Measurements from ENCODE around the gene SMOC1.

The SMOC1 gene

GRCh38 chr14:69848156-69848555, 31.1 kb upstream of the SMOC1 start:
- Histone ChIP-seq H3K14ac (ENCODE audit: low read length in 2 of 2) (no peak overlapping the region), H3K9me3 (ENCODE audit: control insufficient read depth, low read length) (no peaks in the 10 kb centered on the region), H3K36me3 (ENCODE audit: control insufficient read depth in 1 of 2, insufficient read depth in 2 of 2, low read depth in 1 of 2, low read length in 2 of 2) (no peaks in the 10 kb centered on the region)

GRCh38 chr14:69848903-69849391, 30.3 kb upstream of the SMOC1 start:
- no peak overlapping the region for H4K91ac ChIP-seq (ENCODE audit: low read length)
- no peak for DNase-seq
- no peak overlapping the region for H4K8ac ChIP-seq (ENCODE audit: low read length)
- H2BK15ac ChIP-seq (ENCODE audit: low read depth, poor library complexity, severe bottlenecking) = no peak overlapping the region
- H3K36me3 ChIP-seq (ENCODE audit: control insufficient read depth in 1 of 2, insufficient read depth in 2 of 2, low read depth in 1 of 2, low read length in 2 of 2) = no peaks in the 10 kb centered on the region
- H3K27me3 ChIP-seq (ENCODE audit: control insufficient read depth in 1 of 2, insufficient read depth in 1 of 2, low read length in 2 of 2) = peaks cover 28 to 52% of the 10 kb centered on the region in 2 experiments
- no peak overlapping the region for H2AFZ ChIP-seq (ENCODE audit: low read depth, low read length)
- no peaks in the 10 kb centered on the region for H3K79me1 ChIP-seq (replicated peaks; ENCODE audit: low read length, poor library complexity, severe bottlenecking)
- no peak overlapping the region for H2AK5ac ChIP-seq (ENCODE audit: low read length, severe bottlenecking)
- peaks cover 4% of the 10 kb centered on the region for H3K4me1 ChIP-seq (ENCODE audit: control insufficient read depth, insufficient read depth, low read depth, low read length)
- H3K23ac ChIP-seq (ENCODE audit: low read length in 2 of 2) = no peak overlapping the region
- H2BK5ac ChIP-seq (ENCODE audit: low read depth, low read length, poor library complexity, severe bottlenecking) = no peak overlapping the region
- H2BK120ac ChIP-seq (ENCODE audit: low read depth, low read length) = no peak overlapping the region
- no peak overlapping the region for H3K4ac ChIP-seq (ENCODE audit: low read depth in 1 of 2, low read length in 2 of 2)
- H3K9ac ChIP-seq (ENCODE audit: low read length) = no peak overlapping the region
- H3K27ac ChIP-seq (ENCODE audit: low read length, poor library complexity, severe bottlenecking) = no peak overlapping the region
- WGBS = 53% methylated on average over 6 of the region's 6 CpGs
- H3K4me2 ChIP-seq (ENCODE audit: low read length, poor library complexity, severe bottlenecking) = no peak overlapping the region
- H3K4me3 ChIP-seq (ENCODE audit: insufficient read depth in 1 of 2, low read depth in 1 of 2, low read length in 2 of 2) = no peak overlapping the region
- H3K18ac ChIP-seq (ENCODE audit: low read depth in 1 of 2, low read length in 2 of 2) = no peak overlapping the region
- H3K9me3 ChIP-seq (ENCODE audit: control insufficient read depth, low read length) = no peaks in the 10 kb centered on the region
- no peak overlapping the region for H3K14ac ChIP-seq (ENCODE audit: low read length in 2 of 2)
- H2BK12ac ChIP-seq (ENCODE audit: low read length in 2 of 2) = no peak overlapping the region

More at GRCh38 chr14:69848156-69848555, 31.1 kb upstream of the SMOC1 start:
- Histone ChIP-seq H3K4ac (ENCODE audit: low read depth in 1 of 2, low read length in 2 of 2) (no peak overlapping the region), H3K4me1 (ENCODE audit: control insufficient read depth, insufficient read depth, low read depth, low read length) (peaks cover 4% of the 10 kb centered on the region), H3K4me2 (ENCODE audit: low read length, poor library complexity, severe bottlenecking) (no peak overlapping the region), H3K9ac (ENCODE audit: low read length) (no peak overlapping the region), H3K4me3 (ENCODE audit: insufficient read depth in 1 of 2, low read depth in 1 of 2, low read length in 2 of 2) (no peak overlapping the region), H4K8ac (ENCODE audit: low read length) (no peak overlapping the region), H3K79me1 (replicated peaks; ENCODE audit: low read length, poor library complexity, severe bottlenecking) (no peaks in the 10 kb centered on the region), H2BK5ac (ENCODE audit: low read depth, low read length, poor library complexity, severe bottlenecking) (no peak overlapping the region), H4K91ac (ENCODE audit: low read length) (no peak overlapping the region), H2BK15ac (ENCODE audit: low read depth, poor library complexity, severe bottlenecking) (no peak overlapping the region), H3K23ac (ENCODE audit: low read length in 2 of 2) (no peak overlapping the region), H3K18ac (ENCODE audit: low read depth in 1 of 2, low read length in 2 of 2) (no peak overlapping the region), H3K27ac (ENCODE audit: low read length, poor library complexity, severe bottlenecking) (no peak overlapping the region), H2BK120ac (ENCODE audit: low read depth, low read length) (no peak overlapping the region), H2AK5ac (ENCODE audit: low read length, severe bottlenecking) (no peak overlapping the region), H3K27me3 (ENCODE audit: control insufficient read depth in 1 of 2, insufficient read depth in 1 of 2, low read length in 2 of 2) (peaks cover 27 to 48% of the 10 kb centered on the region in 2 experiments), H2AFZ (ENCODE audit: low read depth, low read length) (no peak overlapping the region), H2BK12ac (ENCODE audit: low read length in 2 of 2) (no peak overlapping the region)
- no peak for DNase-seq
- WGBS = 92% methylated on average over 1 of the region's 2 CpGs

GRCh38 chr14:69850086-69850735, 29.0 kb upstream of the SMOC1 start:
- H3K27me3 ChIP-seq (ENCODE audit: control insufficient read depth in 1 of 2, insufficient read depth in 1 of 2, low read length in 2 of 2) = peaks cover 32 to 62% of the 10 kb centered on the region in 2 experiments
- H2BK15ac ChIP-seq (ENCODE audit: low read depth, poor library complexity, severe bottlenecking) = no peak overlapping the region
- H2AFZ ChIP-seq (ENCODE audit: low read depth, low read length) = no peak overlapping the region
- no peak overlapping the region for H2BK12ac ChIP-seq (ENCODE audit: low read length in 2 of 2)
- H2BK120ac ChIP-seq (ENCODE audit: low read depth, low read length) = no peak overlapping the region
- no peak overlapping the region for H3K9ac ChIP-seq (ENCODE audit: low read length)
- no peaks in the 10 kb centered on the region for H3K36me3 ChIP-seq (ENCODE audit: control insufficient read depth in 1 of 2, insufficient read depth in 2 of 2, low read depth in 1 of 2, low read length in 2 of 2)
- no peak overlapping the region for H3K14ac ChIP-seq (ENCODE audit: low read length in 2 of 2)
- no peak overlapping the region for H3K4ac ChIP-seq (ENCODE audit: low read depth in 1 of 2, low read length in 2 of 2)
- peaks cover 4% of the 10 kb centered on the region for H3K4me1 ChIP-seq (ENCODE audit: control insufficient read depth, insufficient read depth, low read depth, low read length)
- no peaks in the 10 kb centered on the region for H3K9me3 ChIP-seq (ENCODE audit: control insufficient read depth, low read length)
- H3K4me2 ChIP-seq (ENCODE audit: low read length, poor library complexity, severe bottlenecking) = no peak overlapping the region
- no peak overlapping the region for H4K91ac ChIP-seq (ENCODE audit: low read length)
- H3K18ac ChIP-seq (ENCODE audit: low read depth in 1 of 2, low read length in 2 of 2) = no peak overlapping the region
- DNase-seq = no peak
- no peak overlapping the region for H2AK5ac ChIP-seq (ENCODE audit: low read length, severe bottlenecking)
- H3K27ac ChIP-seq (ENCODE audit: low read length, poor library complexity, severe bottlenecking) = no peak overlapping the region
- 91% methylated on average over 33 of the region's 35 CpGs for WGBS
- no peak overlapping the region for H3K4me3 ChIP-seq (ENCODE audit: insufficient read depth in 1 of 2, low read depth in 1 of 2, low read length in 2 of 2)
- no peak overlapping the region for H3K23ac ChIP-seq (ENCODE audit: low read length in 2 of 2)
- no peak overlapping the region for H2BK5ac ChIP-seq (ENCODE audit: low read depth, low read length, poor library complexity, severe bottlenecking)
- no peaks in the 10 kb centered on the region for H3K79me1 ChIP-seq (replicated peaks; ENCODE audit: low read length, poor library complexity, severe bottlenecking)
- H4K8ac ChIP-seq (ENCODE audit: low read length) = no peak overlapping the region

- H3K27ac ChIP-seq (ENCODE audit: low read length, poor library complexity, severe bottlenecking) = no peak overlapping the region
- H4K91ac ChIP-seq (ENCODE audit: low read length) = no peak overlapping the region
- 76% methylated on average over 2 of the region's 2 CpGs for WGBS
- H3K36me3 ChIP-seq (ENCODE audit: control insufficient read depth in 1 of 2, insufficient read depth in 2 of 2, low read depth in 1 of 2, low read length in 2 of 2) = no peaks in the 10 kb centered on the region
- H3K14ac ChIP-seq (ENCODE audit: low read length in 2 of 2) = no peak overlapping the region
- H2AK5ac ChIP-seq (ENCODE audit: low read length, severe bottlenecking) = no peak overlapping the region
- no peak overlapping the region for H3K4me2 ChIP-seq (ENCODE audit: low read length, poor library complexity, severe bottlenecking)
- H3K18ac ChIP-seq (ENCODE audit: low read depth in 1 of 2, low read length in 2 of 2) = no peak overlapping the region
- DNase-seq = no peak
- peaks cover 28 to 57% of the 10 kb centered on the region in 2 experiments for H3K27me3 ChIP-seq (ENCODE audit: control insufficient read depth in 1 of 2, insufficient read depth in 1 of 2, low read length in 2 of 2)
- H3K4ac ChIP-seq (ENCODE audit: low read depth in 1 of 2, low read length in 2 of 2) = no peak overlapping the region
- H2BK15ac ChIP-seq (ENCODE audit: low read depth, poor library complexity, severe bottlenecking) = no peak overlapping the region
- H2AFZ ChIP-seq (ENCODE audit: low read depth, low read length) = no peak overlapping the region
- no peak overlapping the region for H2BK120ac ChIP-seq (ENCODE audit: low read depth, low read length)
- H3K9me3 ChIP-seq (ENCODE audit: control insufficient read depth, low read length) = no peaks in the 10 kb centered on the region
- no peak overlapping the region for H3K9ac ChIP-seq (ENCODE audit: low read length)
- H2BK5ac ChIP-seq (ENCODE audit: low read depth, low read length, poor library complexity, severe bottlenecking) = no peak overlapping the region
- no peaks in the 10 kb centered on the region for H3K79me1 ChIP-seq (replicated peaks; ENCODE audit: low read length, poor library complexity, severe bottlenecking)
- peaks cover 3% of the 10 kb centered on the region for H3K4me1 ChIP-seq (ENCODE audit: control insufficient read depth, insufficient read depth, low read depth, low read length)
- no peak overlapping the region for H2BK12ac ChIP-seq (ENCODE audit: low read length in 2 of 2)
- no peak overlapping the region for H3K23ac ChIP-seq (ENCODE audit: low read length in 2 of 2)
- no peak overlapping the region for H3K4me3 ChIP-seq (ENCODE audit: insufficient read depth in 1 of 2, low read depth in 1 of 2, low read length in 2 of 2)
- no peak overlapping the region for H4K8ac ChIP-seq (ENCODE audit: low read length)
Measured at GRCh38 chr14:69850736-69851112, 28.5 kb upstream of the SMOC1 start.

All from mesenchymal stem cell (in vitro differentiated cells and primary cell).